ENCODE data around the gene YDJC. TPM values are rescaled to one million over a fixed set of nuclear protein-coding genes. Genes with fewer than 3 reads are reported as not detected.
"Not testable (repeated sequence)": the region's sequence is repeated elsewhere in the genome, so short reads cannot be mapped to it uniquely, and the experiment has no call there.

The YDJC gene
- total RNA-seq, 4 donors from 2014 or later, result 5.2 to 10.8 (median 6.3) TPM

- in situ Hi-C loops (cut with MboI; ENCODE audit: low sequenced_read_pairs in 4 of 4) (no loop called here), intact Hi-C loops (cut with DNase I; ENCODE audit: low total_unique reads) (no loop called here)
- Histone ChIP-seq H3K4me3 (no peak overlapping the region), H3K4me1 (peaks cover 33 to 54% of the 10 kb centered on the region in 2 donors), H3K36me3 (peaks cover 0 to 17% of the 10 kb centered on the region in 2 donors), H3K27me3 (no peaks in the 10 kb centered on the region), H3K27ac (no peak overlapping the region), H3K9me3 (no peaks in the 10 kb centered on the region)
- DNase-seq, result no peak
- no peak for ATAC-seq
- TF ChIP-seq POLR2A (IDR thresholded peaks at IDR 0.05), result no peak
- TF ChIP-seq CTCF (IDR thresholded peaks at IDR 0.05 in 4 of 5, conservative IDR thresholded peaks at IDR 0.05 in 1 of 5), result no peak
Observed at GRCh38 chr22:21589396-21589795, 40.4 kb downstream of the YDJC start.

GRCh38 chr22:21587803-21588611, 41.8 kb downstream of the YDJC start:
- Histone ChIP-seq H3K4me3 (no peak overlapping the region), H3K36me3 (peaks cover 0 to 4% of the 10 kb centered on the region in 2 donors), H3K27ac (no peak overlapping the region), H3K4me1 (peaks cover 25 to 50% of the 10 kb centered on the region in 2 donors), H3K27me3 (no peaks in the 10 kb centered on the region), H3K9me3 (no peaks in the 10 kb centered on the region)
- in situ Hi-C loops (cut with MboI; ENCODE audit: low sequenced_read_pairs in 4 of 4) (no loop called here), intact Hi-C loops (cut with DNase I; ENCODE audit: low total_unique reads) (no loop called here)
- TF ChIP-seq POLR2A (IDR thresholded peaks at IDR 0.05) (no peak), CTCF (IDR thresholded peaks at IDR 0.05 in 4 of 5, conservative IDR thresholded peaks at IDR 0.05 in 1 of 5) (no peak)
- DNase-seq, result no peak
- no peak for ATAC-seq

- Histone ChIP-seq H3K27me3 (no peaks in the 10 kb centered on the region), H3K9me3 (no peaks in the 10 kb centered on the region), H3K36me3 (no peaks in the 10 kb centered on the region), H3K4me1 (peaks cover 4 to 33% of the 10 kb centered on the region in 2 donors), H3K27ac (no peak overlapping the region), H3K4me3 (no peak overlapping the region)
- intact Hi-C loops (cut with DNase I; ENCODE audit: low total_unique reads) (no loop called here), in situ Hi-C loops (cut with MboI; ENCODE audit: low sequenced_read_pairs in 4 of 4) (no loop called here)
- no peak for ATAC-seq
- DNase-seq, result no peak
- no peak for TF ChIP-seq CTCF (IDR thresholded peaks at IDR 0.05 in 4 of 5, conservative IDR thresholded peaks at IDR 0.05 in 1 of 5)
- TF ChIP-seq POLR2A (IDR thresholded peaks at IDR 0.05), result no peak
Observed at GRCh38 chr22:21585389-21585788, 44.4 kb downstream of the YDJC start.

- H3K27ac ChIP-seq, result no peak overlapping the region
- DNase-seq (no peak), ATAC-seq (no peak)
- H3K4me1 ChIP-seq, result peaks cover 18 to 38% of the 10 kb centered on the region in 2 donors
- in situ Hi-C loops (cut with MboI; ENCODE audit: low sequenced_read_pairs in 4 of 4) (no loop called here), intact Hi-C loops (cut with DNase I; ENCODE audit: low total_unique reads) (no loop called here)
- no peaks in the 10 kb centered on the region for H3K9me3 ChIP-seq
- TF ChIP-seq POLR2A (IDR thresholded peaks at IDR 0.05) (no peak), CTCF (IDR thresholded peaks at IDR 0.05 in 4 of 5, conservative IDR thresholded peaks at IDR 0.05 in 1 of 5) (no peak)
- H3K4me3 ChIP-seq, result no peak overlapping the region
- no peaks in the 10 kb centered on the region for H3K36me3 ChIP-seq
- H3K27me3 ChIP-seq, result no peaks in the 10 kb centered on the region
Observed at GRCh38 chr22:21582801-21583740, 46.8 kb downstream of the YDJC start.

- peaks cover 23 to 28% of the 10 kb centered on the region in 2 donors for H3K4me1 ChIP-seq
- H3K9me3 ChIP-seq; ATAC-seq; in situ Hi-C loops (cut with MboI; ENCODE audit: low sequenced_read_pairs in 4 of 4); H3K27me3 ChIP-seq; DNase-seq; H3K36me3 ChIP-seq; H3K27ac ChIP-seq; H3K4me3 ChIP-seq; intact Hi-C loops (cut with DNase I; ENCODE audit: low total_unique reads): not testable (repeated sequence)
Observed at GRCh38 chr22:21581009-21581713, 48.7 kb downstream of the YDJC start.

- H3K36me3 ChIP-seq; intact Hi-C loops (cut with DNase I; ENCODE audit: low total_unique reads); H3K27me3 ChIP-seq; H3K4me3 ChIP-seq; H3K9me3 ChIP-seq; ATAC-seq; in situ Hi-C loops (cut with MboI; ENCODE audit: low sequenced_read_pairs in 4 of 4); DNase-seq; H3K27ac ChIP-seq: not testable (repeated sequence)
- peaks cover 22 to 23% of the 10 kb centered on the region in 2 donors for H3K4me1 ChIP-seq
Observed at GRCh38 chr22:21580623-21581007, 49.2 kb downstream of the YDJC start.

All from gastrocnemius medialis (tissue), 4 donors.